ENCODE data around the gene FKBP6. TPM values are rescaled to one million over a fixed set of nuclear protein-coding genes. Genes with fewer than 3 reads are reported as not detected.
"Not testable (repeated sequence)": the region's sequence is repeated elsewhere in the genome, so short reads cannot be mapped to it uniquely, and the experiment has no call there.

Gene FKBP6
- total RNA-seq, 1 donor from 2014 or later: not detected

DNA sequence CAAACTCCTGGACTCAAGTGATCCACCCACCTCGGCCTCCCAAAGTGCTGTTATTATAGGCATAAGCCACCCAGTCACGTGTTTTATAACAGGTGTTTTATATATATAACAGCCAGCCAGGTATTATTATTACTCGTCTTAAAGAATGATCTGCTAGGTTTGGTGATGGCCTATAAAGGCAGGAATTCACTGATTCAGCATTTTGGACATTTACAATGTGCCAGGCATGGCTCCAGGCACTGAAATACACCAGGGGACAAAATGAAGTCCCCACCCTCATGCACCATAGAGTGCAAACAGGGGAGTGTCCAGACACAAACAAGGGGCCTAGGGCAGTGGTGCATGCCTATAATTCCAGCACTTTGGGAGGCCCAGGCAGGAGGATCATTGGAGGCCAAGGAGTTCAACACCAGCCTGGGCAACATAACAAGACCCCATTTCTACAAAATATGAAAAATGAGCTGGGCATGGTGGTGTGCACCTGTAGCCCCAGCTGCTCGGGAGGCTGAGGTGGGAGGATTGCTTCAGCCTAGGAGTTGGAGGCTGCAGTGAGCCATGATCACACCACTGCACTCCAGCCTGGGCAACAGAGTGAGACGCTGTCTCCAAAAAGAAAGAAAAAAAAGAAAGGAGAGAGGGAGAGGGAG, 4.4 kb upstream of the FKBP6 start:
- not testable (repeated sequence) for FAIRE-seq

GRCh38 chr7:73324081-73324845, 3.7 kb upstream of the FKBP6 start:
- FAIRE-seq: not testable (repeated sequence)
- peak; percentile 72 to 88 for DNase-seq (ENCODE audit: low spot score in 2 of 2)

More for the DNA sequence above, 4.4 kb upstream of the FKBP6 start:
- not testable (repeated sequence) for DNase-seq (ENCODE audit: low spot score in 2 of 2)

GRCh38 chr7:73325424-73325823, 2.5 kb upstream of the FKBP6 start:
- not testable (repeated sequence) for FAIRE-seq

DNA sequence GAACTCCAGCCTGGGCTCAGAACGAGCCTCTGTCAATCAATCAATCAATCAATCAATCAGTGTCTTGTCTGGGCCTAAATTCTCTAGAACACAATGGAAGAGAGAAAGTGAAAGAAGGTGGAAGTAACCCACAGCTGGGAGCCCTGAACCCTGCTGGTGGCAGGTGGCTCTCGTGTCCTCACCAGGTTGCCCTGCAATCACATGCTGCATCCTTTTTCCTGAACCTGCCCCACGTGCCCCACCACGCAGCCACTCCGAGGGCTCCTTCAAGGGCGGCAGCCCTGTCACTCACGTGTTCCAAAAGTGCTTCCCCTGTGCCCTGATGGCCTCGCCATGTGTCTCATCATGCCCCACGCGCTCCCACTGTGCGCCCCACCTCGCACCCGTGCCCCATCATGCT, 512 bp upstream of the FKBP6 start:
- not testable (repeated sequence) for DNase-seq (ENCODE audit: low spot score in 2 of 2); FAIRE-seq

More at GRCh38 chr7:73325424-73325823, 2.5 kb upstream of the FKBP6 start:
- DNase-seq (ENCODE audit: low spot score in 2 of 2): not testable (repeated sequence)

GRCh38 chr7:73328696-73329095, 735 bp downstream of the FKBP6 start:
- DNase-seq (ENCODE audit: low spot score in 2 of 2) (no peak), FAIRE-seq (no peak)

DNA sequence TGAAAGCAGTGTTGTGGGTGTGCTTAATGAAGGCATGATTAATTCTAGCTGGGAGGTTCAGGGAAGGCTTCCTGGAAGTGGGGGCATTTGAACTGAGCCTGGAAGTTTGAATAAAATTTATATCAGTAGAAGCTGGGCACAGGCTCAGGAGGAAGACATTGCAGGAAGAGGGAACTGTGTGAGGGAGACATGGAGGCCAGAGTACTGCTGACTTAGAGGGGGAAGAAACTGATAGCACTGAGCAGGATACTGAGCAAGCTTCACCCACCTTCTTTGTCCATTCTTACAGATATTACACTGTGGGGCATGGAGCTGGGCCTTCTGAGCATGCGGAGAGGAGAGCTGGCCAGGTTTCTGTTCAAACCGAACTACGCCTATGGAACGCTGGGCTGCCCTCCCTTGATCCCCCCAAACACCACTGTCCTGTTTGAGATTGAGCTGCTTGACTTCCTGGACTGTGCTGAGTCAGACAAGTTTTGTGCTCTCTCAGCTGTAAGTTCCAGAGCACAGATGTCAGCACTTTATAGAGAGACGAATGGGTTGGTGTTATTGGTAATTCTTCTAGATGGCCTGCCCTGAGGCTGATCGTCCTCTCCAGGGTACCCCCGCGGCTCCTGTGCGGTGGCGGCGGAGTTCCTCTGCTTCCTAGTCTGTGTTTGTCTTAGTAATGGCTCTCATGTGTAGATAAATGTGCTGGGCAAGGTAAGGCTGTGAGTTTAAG, 2.1 kb downstream of the FKBP6 start:
- no peak for DNase-seq (ENCODE audit: low spot score in 2 of 2)

GRCh38 chr7:73330772-73331171, 2.8 kb downstream of the FKBP6 start:
- FAIRE-seq (no peak), DNase-seq (ENCODE audit: low spot score in 2 of 2) (no peak)

More for the DNA sequence above, 2.1 kb downstream of the FKBP6 start:
- FAIRE-seq: no peak

GRCh38 chr7:73332447-73332846, 4.5 kb downstream of the FKBP6 start:
- FAIRE-seq: no peak

DNA sequence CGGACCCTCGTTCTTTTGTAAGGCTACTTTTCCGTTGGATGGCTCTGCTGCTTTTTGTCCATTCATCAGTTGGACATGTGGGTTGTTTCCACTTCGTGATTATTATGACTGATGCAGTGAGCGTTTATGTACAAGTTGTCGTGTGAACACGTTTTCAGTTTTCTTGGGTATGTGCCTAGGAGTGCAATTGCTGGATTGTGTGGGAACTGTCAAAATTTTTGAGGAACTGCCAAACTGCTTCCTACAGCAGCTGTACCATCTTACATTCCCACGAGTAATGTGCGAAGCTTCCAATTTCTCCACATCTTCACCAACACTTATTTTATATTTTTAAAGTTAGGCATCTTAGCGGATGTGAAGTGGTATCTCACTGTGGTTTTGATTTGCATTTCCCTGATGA, 10.4 kb downstream of the FKBP6 start:
- FAIRE-seq: no peak
- DNase-seq (ENCODE audit: low spot score in 2 of 2): no peak

More at GRCh38 chr7:73332447-73332846, 4.5 kb downstream of the FKBP6 start:
- DNase-seq (ENCODE audit: low spot score in 2 of 2): no peak

DNA sequence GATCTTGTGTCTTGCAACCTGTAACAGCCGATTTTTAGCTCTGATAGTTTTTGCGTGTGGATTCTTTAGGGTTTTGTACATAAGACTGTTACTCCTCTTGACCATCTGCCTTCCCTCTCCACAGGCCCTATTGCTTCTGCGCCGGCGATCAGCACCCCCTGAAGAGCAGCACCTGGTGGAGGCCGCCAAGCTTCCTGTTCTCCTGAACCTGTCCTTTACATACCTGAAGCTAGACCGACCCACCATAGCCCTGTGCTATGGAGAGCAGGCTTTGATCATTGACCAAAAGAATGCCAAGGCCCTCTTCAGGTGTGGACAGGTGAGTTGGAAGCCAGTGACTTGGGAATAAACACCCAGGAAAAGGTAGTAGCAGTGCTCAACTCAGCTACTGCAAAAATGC, 12.6 kb downstream of the FKBP6 start:
- FAIRE-seq (no peak), DNase-seq (ENCODE audit: low spot score in 2 of 2) (no peak)

GRCh38 chr7:73341877-73342276, 13.9 kb downstream of the FKBP6 start:
- FAIRE-seq: no peak
- DNase-seq (ENCODE audit: low spot score in 2 of 2): no peak

DNA sequence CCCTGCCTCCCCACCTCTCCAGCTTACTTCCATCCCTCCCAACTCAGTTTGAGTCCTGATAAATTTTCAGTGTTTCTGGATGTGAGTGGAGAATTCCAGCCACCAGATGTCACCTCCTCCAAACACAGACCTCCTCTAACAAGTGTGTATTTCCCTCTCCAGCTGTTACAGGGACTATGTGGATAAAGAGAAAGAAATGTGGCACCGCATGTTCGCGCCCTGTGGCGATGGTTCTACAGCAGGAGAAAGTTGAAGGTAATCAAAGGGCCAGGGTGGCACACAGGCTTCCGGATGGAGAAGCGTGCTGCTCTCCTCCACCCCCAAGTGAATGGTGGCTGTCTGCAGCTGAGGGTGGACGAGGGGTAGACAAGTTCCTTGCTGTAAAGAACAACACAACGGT, 14.7 kb downstream of the FKBP6 start:
- FAIRE-seq (no peak), DNase-seq (ENCODE audit: low spot score in 2 of 2) (peak; percentile 52 to 70)

- no peak for FAIRE-seq
These were observed 15.9 kb downstream of the FKBP6 start for GRCh38 chr7:73343671-73344380.

GRCh38 chr7:73345538-73345937, 17.6 kb downstream of the FKBP6 start:
- DNase-seq (ENCODE audit: low spot score in 2 of 2) (no peak), FAIRE-seq (no peak)

More at GRCh38 chr7:73343671-73344380, 15.9 kb downstream of the FKBP6 start:
- DNase-seq (ENCODE audit: low spot score in 2 of 2): no peak

- DNase-seq (ENCODE audit: low spot score in 2 of 2): no peak
- FAIRE-seq: no peak
These were observed 18.0 kb downstream of the FKBP6 start for GRCh38 chr7:73345951-73346350.

- no peak for DNase-seq (ENCODE audit: low spot score in 2 of 2)
- FAIRE-seq: no peak
These were observed 21.8 kb downstream of the FKBP6 start for GRCh38 chr7:73349763-73350162.

DNA sequence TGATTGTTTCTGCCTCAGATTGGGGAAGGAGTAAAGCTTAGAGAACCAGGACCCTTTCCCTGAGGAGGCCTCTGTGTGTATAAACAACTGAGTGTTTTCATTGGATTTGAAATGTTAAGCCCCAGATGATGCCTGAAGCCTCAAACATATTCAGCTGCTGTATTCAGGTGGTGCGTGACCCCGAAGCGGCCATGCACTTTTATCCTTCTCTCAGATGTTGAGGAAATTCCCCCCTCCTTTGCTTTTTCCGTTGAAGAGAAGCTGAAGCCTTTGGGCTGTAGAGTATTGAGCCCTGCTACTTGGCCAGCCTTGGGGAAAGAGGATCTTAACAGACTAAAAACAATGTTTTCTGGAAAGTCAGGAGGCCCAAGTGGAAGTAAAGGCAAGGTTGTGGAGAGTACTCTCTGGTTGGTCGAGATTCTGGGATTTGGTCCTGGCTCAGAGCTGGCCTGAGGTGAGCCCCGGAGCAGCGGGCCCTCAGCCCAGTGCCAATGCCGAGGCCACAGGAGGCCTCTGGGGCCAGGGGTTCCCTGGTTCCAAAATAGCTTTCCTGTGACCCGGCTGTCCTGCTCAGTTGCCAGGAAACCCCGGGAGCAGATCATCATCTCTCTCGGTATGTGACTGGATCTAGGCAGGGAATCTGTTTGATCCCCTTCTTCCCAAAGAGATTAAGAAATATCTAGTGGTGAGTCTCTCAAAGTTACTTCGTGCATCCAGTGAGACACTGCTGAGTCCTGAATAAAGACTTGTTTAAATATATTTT, 22.5 kb downstream of the FKBP6 start:
- DNase-seq (ENCODE audit: low spot score in 2 of 2) (no peak), FAIRE-seq (no peak)

- FAIRE-seq (no peak), DNase-seq (ENCODE audit: low spot score in 2 of 2) (no peak)
These were observed 23.6 kb downstream of the FKBP6 start for GRCh38 chr7:73351447-73352167.

- FAIRE-seq (no peak), DNase-seq (ENCODE audit: low spot score in 2 of 2) (no peak)
These were observed 24.8 kb downstream of the FKBP6 start for GRCh38 chr7:73352784-73353183.
